IMR-90 (cell line): ENCODE measurements around the gene RAB1A. TPM values are rescaled to one million over a fixed set of nuclear protein-coding genes. Genes with fewer than 3 reads are reported as not detected.

ENCODE experiments used
- ATAC-seq: fragments of 200-7000 bp; cut with Tn5 transposase; 2 replicates; pipeline ENCODE4 v1.9.1; 2020; ENCODE audit warnings: low read depth, mild to moderate bottlenecking, moderate library complexity
- BruUV-seq: library from RNA; stranded (reverse); fragments of 400-500 nt; replicated peaks from 2 replicates; lab custom pipeline; 2021; lab: Mats Ljungman, UMichigan
- CTCF ChIA-PET: fragments of 300-600 bp; formaldehyde crosslinking; extraction: SDS; loops from one replicate; lab custom pipeline; 2021; ENCODE audit warnings: antibody characterized with exemption; lab: Yijun Ruan, JAX
- POLR2A ChIA-PET: fragments of 300-600 bp; sonication (Branson Sonifier 250); formaldehyde crosslinking; loops from one replicate; lab custom pipeline; 2022; ENCODE audit warnings: antibody characterized with exemption; ENCODE audit not compliant: unreplicated experiment; lab: Charles Lee
- DNase-seq: peaks from one replicate; pipeline ENCODE4 v3.0.0; 2013
- H2AFZ ChIP-seq: replicated peaks from 2 replicates; pipeline ENCODE3; 2013; ENCODE audit warnings: low read length, mild to moderate bottlenecking; ENCODE audit not compliant: poor library complexity
- H2AK5ac ChIP-seq: 2 replicates; pipeline ENCODE4 v1.6.1; 2013; ENCODE audit warnings: low read depth, low read length, inconsistent platforms
- H2AK9ac ChIP-seq: replicated peaks from 2 replicates; pipeline ENCODE3; 2013; ENCODE audit warnings: mild to moderate bottlenecking, low read depth, low read length, moderate library complexity; ENCODE audit not compliant: poor library complexity
- H2BK120ac ChIP-seq: 2 replicates; pipeline ENCODE4 v1.6.1; 2013; ENCODE audit warnings: low read depth, low read length, inconsistent platforms
- H2BK15ac ChIP-seq: 3 replicates; pipeline ENCODE4 v1.6.1; 2013; ENCODE audit warnings: low read depth, low read length, inconsistent platforms
- H2BK20ac ChIP-seq: 2 replicates; pipeline ENCODE4 v1.6.1; 2013; ENCODE audit warnings: low read depth, mild to moderate bottlenecking, inconsistent platforms, low read length, moderate library complexity
- H2BK5ac ChIP-seq: 2 replicates; pipeline ENCODE4 v1.6.1; 2013; ENCODE audit warnings: mild to moderate bottlenecking, low read depth, low read length, inconsistent platforms; ENCODE audit not compliant: poor library complexity, severe bottlenecking
- H3K14ac ChIP-seq: replicated peaks from 2 replicates; pipeline ENCODE4 v1.6.1; 2013; ENCODE audit warnings: low read depth, low read length, inconsistent platforms
- H3K18ac ChIP-seq: 2 replicates; pipeline ENCODE4 v1.6.1; 2013; ENCODE audit warnings: low read depth, low read length, control low read depth
- H3K23ac ChIP-seq: 2 replicates; pipeline ENCODE4 v1.6.1; 2013; ENCODE audit warnings: low read depth, low read length, inconsistent platforms
- H3K27ac ChIP-seq: 2 replicates; pipeline ENCODE4 v1.5.1; 2013; ENCODE audit warnings: mild to moderate bottlenecking, control low read depth, low read length; ENCODE audit not compliant: insufficient read depth
- H3K27me3 ChIP-seq: 2 replicates; pipeline ENCODE4 v1.6.1; 2013; ENCODE audit warnings: low read length; ENCODE audit not compliant: control insufficient read depth, insufficient read depth
- H3K36me3 ChIP-seq: 2 replicates; pipeline ENCODE4 v1.6.1; 2013; ENCODE audit warnings: low read length, mixed read lengths; ENCODE audit not compliant: control insufficient read depth, insufficient read depth
- H3K4ac ChIP-seq: 2 replicates; pipeline ENCODE4 v1.6.1; 2013; ENCODE audit warnings: low read depth, low read length, inconsistent platforms
- H3K4me1 ChIP-seq: 2 replicates; pipeline ENCODE4 v1.6.1; 2013; ENCODE audit warnings: low read length, mixed read lengths; ENCODE audit not compliant: control insufficient read depth, insufficient read depth
- H3K4me2 ChIP-seq: 2 replicates; pipeline ENCODE4 v1.6.1; 2013; ENCODE audit warnings: low read depth, mild to moderate bottlenecking, control low read depth, low read length, moderate library complexity
- H3K4me3 ChIP-seq: 2 replicates; pipeline ENCODE4 v1.5.1; 2013; ENCODE audit warnings: low read depth, mild to moderate bottlenecking, control low read depth, low read length, moderate library complexity; ENCODE audit not compliant: insufficient read depth
- H3K56ac ChIP-seq: 2 replicates; pipeline ENCODE4 v1.6.1; 2013; ENCODE audit warnings: low read length, inconsistent platforms; ENCODE audit not compliant: insufficient read depth; ENCODE audit errors: extremely low read depth
- H3K79me1 ChIP-seq, 2 experiments: 2 replicates each; pipeline ENCODE4 v1.6.1; 2013; ENCODE audit warnings: low read length in 2 of 2, inconsistent platforms in 1 of 2, low read depth in 1 of 2
- H3K9ac ChIP-seq: 2 replicates; pipeline ENCODE4 v1.6.1; 2013; ENCODE audit warnings: low read depth, low read length, control low read depth
- H3K9me1 ChIP-seq: 2 replicates; pipeline ENCODE4 v1.6.1; 2013; ENCODE audit warnings: low read length, inconsistent platforms; ENCODE audit not compliant: insufficient read depth
- H3K9me3 ChIP-seq: 2 replicates; pipeline ENCODE4 v1.6.1; 2013; ENCODE audit warnings: low read length; ENCODE audit not compliant: control insufficient read depth, insufficient read depth
- H4K20me1 ChIP-seq: 2 replicates; pipeline ENCODE4 v1.6.1; 2013; ENCODE audit warnings: low read length, inconsistent platforms; ENCODE audit not compliant: insufficient read depth
- H4K5ac ChIP-seq: 2 replicates; pipeline ENCODE4 v1.6.1; 2013; ENCODE audit warnings: mild to moderate bottlenecking, low read depth, low read length, control low read depth
- H4K8ac ChIP-seq, 2 experiments: 2 replicates each; pipeline ENCODE4 v1.6.1; 2013; ENCODE audit warnings: low read depth in 2 of 2, low read length in 2 of 2, control low read depth in 1 of 2, inconsistent platforms in 1 of 2
- H4K91ac ChIP-seq: 2 replicates; pipeline ENCODE4 v1.6.1; 2013; ENCODE audit warnings: low read depth, low read length, inconsistent platforms; ENCODE audit not compliant: insufficient read depth
- BHLHE40 ChIP-seq: fragments of 150-350 bp; IDR thresholded peaks from 2 replicates; pipeline ENCODE4 v1.6.1; 2016; ENCODE audit warnings: mild to moderate bottlenecking, low read depth, low read length
- CTCF ChIP-seq: conservative IDR thresholded peaks from 2 replicates; pipeline ENCODE4 v1.5.1; 2012; ENCODE audit warnings: mild to moderate bottlenecking, low read depth, low read length, improper control_type of control experiment
- MAZ ChIP-seq: IDR thresholded peaks from 2 replicates; pipeline ENCODE4 v1.6.1; 2012; ENCODE audit warnings: low read depth, mild to moderate bottlenecking, low read length, improper control_type of control experiment, moderate library complexity, borderline replicate concordance
- WGBS, 2 experiments: methylation state at CpG; one replicate each; pipeline versions ENCODE4 v1.1.5 to v1.1.7; 2013; ENCODE audit warnings: missing lambda C conversion rate in 2 of 2; ENCODE audit not compliant: insufficient read length in 1 of 2; ENCODE audit errors: extremely low coverage in 2 of 2; 5-methylcytosine and 5-hydroxymethylcytosine counted together
- dilution Hi-C: fragments of 300-500 bp; cut with HindIII; formaldehyde crosslinking; loops from one replicate; pipeline ENCODE4 v1.14.3; 2018; ENCODE audit warnings: low sequenced_read_pairs; ENCODE audit not compliant: unreplicated experiment
- in situ Hi-C: fragments of 300-500 bp; cut with MboI; formaldehyde crosslinking; loops from 3 replicates; pipeline ENCODE4 v1.14.3; 2019; ENCODE audit warnings: low sequenced_read_pairs, inconsistent platforms, mixed read lengths
- intact Hi-C: fragments of 100-400 bp; cut with micrococcal nuclease; formaldehyde crosslinking; loops from 2 replicates; pipeline ENCODE4 v1.10.0; 2022
- polyA plus RNA-seq, 3 experiments: library from polyadenylated mRNA; depleted of rRNA; stranded (reverse); fragments of >200 nt; gene quantifications; 2 replicates each; pipeline ENCODE4 v1.2.3, GENCODE V29; 2012; ENCODE audit warnings: low replicate concordance in 1 of 3
- total RNA-seq: library from RNA; depleted of rRNA; stranded (reverse); fragments of >200 nt; gene quantifications from 2 replicates; pipeline ENCODE4 v1.2.3, GENCODE V29; 2012

Gene RAB1A
- total and polyA plus RNA-seq, 2 of the 4 experiments (the other 2 are of a cell fraction), result 114 to 169 TPM

- peak overlapping the region; percentile 94 for H2AK9ac ChIP-seq
- no peak overlapping the region for H3K4ac ChIP-seq
- no peaks in the 10 kb centered on the region for H3K27me3 ChIP-seq
- no peak overlapping the region for H4K91ac ChIP-seq
- no peak overlapping the region for H2BK5ac ChIP-seq
- H3K9ac ChIP-seq, result 0 out of 2 replicates have a peak overlapping the region, but pooled peaks have one; percentile 19
- WGBS, 2 experiments, result 9% methylated on average over 18 of the region's 42 CpGs; no CpG with 5 or more reads in 1 of the 2 experiments
- peak overlapping the region; percentile 63 for H3K4me3 ChIP-seq
- dilution Hi-C loops (no loop called here), in situ Hi-C loops (loop anchor here (25.0 kb wide), 1 partner anchor 507 kb away; no protein-coding TSS in a partner anchor), intact Hi-C loops (no loop called here)
- peak overlapping the region; percentile 98 for H2AFZ ChIP-seq
- DNase-seq (no peak), ATAC-seq (peak; percentile 18)
- no peak overlapping the region for H2BK15ac ChIP-seq
- no peaks in the 10 kb centered on the region for H3K9me3 ChIP-seq
- BruUV-seq, result no TSS peak
- no peak overlapping the region for H2BK120ac ChIP-seq
- no peak overlapping the region for H2BK20ac ChIP-seq
- ChIA-PET POLR2A (interaction anchor here (0.6 kb wide), 2 partner anchors 39 to 312 kb away, joined by 4 to 10 read pairs; no protein-coding TSS in a partner anchor), CTCF (interaction anchor here (0.8 to 2.3 kb wide), 6 partner anchors 9 to 166 kb away, joined by 3 to 7 read pairs (median 3); no protein-coding TSS in a partner anchor)
- no peak overlapping the region for H3K14ac ChIP-seq
- H3K9me1 ChIP-seq, result no peaks in the 10 kb centered on the region
- peaks cover 2% of the 10 kb centered on the region; the same call in 1 of the 2 replicates for H3K4me1 ChIP-seq
- no peak overlapping the region for H4K5ac ChIP-seq
- H4K20me1 ChIP-seq, result peaks cover 3% of the 10 kb centered on the region
- H3K79me1 ChIP-seq, result peaks cover 13 to 31% of the 10 kb centered on the region in 2 experiments
- no peak overlapping the region for H3K27ac ChIP-seq
- H2AK5ac ChIP-seq, result no peak overlapping the region
- H3K23ac ChIP-seq, result no peak overlapping the region
- no peak overlapping the region for H3K56ac ChIP-seq
- H4K8ac ChIP-seq, result no peak overlapping the region
- H3K4me2 ChIP-seq, result peak overlapping the region; percentile 76
- H3K36me3 ChIP-seq, result no peaks in the 10 kb centered on the region
- no peak overlapping the region for H3K18ac ChIP-seq
- TF ChIP-seq MAZ, result no peak
- no peak for TF ChIP-seq CTCF
- 0 out of 2 replicates have a peak, but pooled peaks have one; percentile 31 for TF ChIP-seq BHLHE40
Observed at GRCh38 chr2:65055422-65056214, 74.3 kb downstream of the RAB1A start.
